ENCODE measurements around the gene GAB1. TPM values are rescaled to one million over a fixed set of nuclear protein-coding genes. Genes with fewer than 3 reads are reported as not detected.

The GAB1 gene
- total and polyA plus RNA-seq, 2 of the 13 experiments (the other 11 are each of a cell fraction or from before 2014, with no cell fraction given): 8.7 to 14.7 TPM

- TF ChIP-seq HOMEZ (CRISPR knock-in tag; IDR thresholded peaks at IDR 0.05; ENCODE audit: low read depth): peak; percentile 87
- peak; percentile 77; the same call in 1 of the 2 replicates for TF ChIP-seq ZNF563 (CRISPR knock-in tag; IDR thresholded peaks at IDR 0.05)
- TF ChIP-seq, protein P1, sequence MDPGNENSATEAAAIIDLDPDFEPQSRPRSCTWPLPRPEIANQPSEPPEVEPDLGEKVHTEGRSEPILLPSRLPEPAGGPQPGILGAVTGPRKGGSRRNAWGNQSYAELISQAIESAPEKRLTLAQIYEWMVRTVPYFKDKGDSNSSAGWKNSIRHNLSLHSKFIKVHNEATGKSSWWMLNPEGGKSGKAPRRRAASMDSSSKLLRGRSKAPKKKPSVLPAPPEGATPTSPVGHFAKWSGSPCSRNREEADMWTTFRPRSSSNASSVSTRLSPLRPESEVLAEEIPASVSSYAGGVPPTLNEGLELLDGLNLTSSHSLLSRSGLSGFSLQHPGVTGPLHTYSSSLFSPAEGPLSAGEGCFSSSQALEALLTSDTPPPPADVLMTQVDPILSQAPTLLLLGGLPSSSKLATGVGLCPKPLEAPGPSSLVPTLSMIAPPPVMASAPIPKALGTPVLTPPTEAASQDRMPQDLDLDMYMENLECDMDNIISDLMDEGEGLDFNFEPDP (CRISPR knock-in tag; conservative IDR thresholded peaks at IDR 0.05): no peak
- TF ChIP-seq ASH2L (IDR thresholded peaks at IDR 0.05; ENCODE audit: insufficient read length, low read depth, low read length): peak; percentile 85
- TF ChIP-seq GABPA (IDR thresholded peaks at IDR 0.05; ENCODE audit: low read depth, low read length): no peak
- TF ChIP-seq GABPA (CRISPR knock-in tag; IDR thresholded peaks at IDR 0.05; ENCODE audit: low read depth): peak; percentile 10; the same call in 1 of the 2 replicates
- no peak for TF ChIP-seq ZBTB10 (CRISPR knock-in tag; IDR thresholded peaks at IDR 0.05; ENCODE audit: borderline replicate concordance)
- peak; percentile 39; the same call in 1 of the 2 replicates for TF ChIP-seq HOXD1 (CRISPR knock-in tag; IDR thresholded peaks at IDR 0.05)
- TF ChIP-seq ZNF20 (CRISPR knock-in tag; IDR thresholded peaks at IDR 0.05): no peak
- TF ChIP-seq ZNF713 (CRISPR knock-in tag; IDR thresholded peaks at IDR 0.05): no peak; the same call in 1 of the 2 replicates
- TF ChIP-seq HIC2 (CRISPR knock-in tag; IDR thresholded peaks at IDR 0.05; ENCODE audit: low read depth): no peak
- TF ChIP-seq ELF4 (CRISPR knock-in tag; IDR thresholded peaks at IDR 0.05; ENCODE audit: borderline replicate concordance): no peak
- TF ChIP-seq ZFX (CRISPR knock-in tag; IDR thresholded peaks at IDR 0.05; ENCODE audit: low read depth): peak; percentile 98
- TF ChIP-seq, protein P2, sequence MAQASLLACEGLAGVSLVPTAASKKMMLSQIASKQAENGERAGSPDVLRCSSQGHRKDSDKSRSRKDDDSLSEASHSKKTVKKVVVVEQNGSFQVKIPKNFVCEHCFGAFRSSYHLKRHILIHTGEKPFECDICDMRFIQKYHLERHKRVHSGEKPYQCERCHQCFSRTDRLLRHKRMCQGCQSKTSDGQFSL (CRISPR knock-in tag; IDR thresholded peaks at IDR 0.05): no peak
- TF ChIP-seq, protein P3, sequence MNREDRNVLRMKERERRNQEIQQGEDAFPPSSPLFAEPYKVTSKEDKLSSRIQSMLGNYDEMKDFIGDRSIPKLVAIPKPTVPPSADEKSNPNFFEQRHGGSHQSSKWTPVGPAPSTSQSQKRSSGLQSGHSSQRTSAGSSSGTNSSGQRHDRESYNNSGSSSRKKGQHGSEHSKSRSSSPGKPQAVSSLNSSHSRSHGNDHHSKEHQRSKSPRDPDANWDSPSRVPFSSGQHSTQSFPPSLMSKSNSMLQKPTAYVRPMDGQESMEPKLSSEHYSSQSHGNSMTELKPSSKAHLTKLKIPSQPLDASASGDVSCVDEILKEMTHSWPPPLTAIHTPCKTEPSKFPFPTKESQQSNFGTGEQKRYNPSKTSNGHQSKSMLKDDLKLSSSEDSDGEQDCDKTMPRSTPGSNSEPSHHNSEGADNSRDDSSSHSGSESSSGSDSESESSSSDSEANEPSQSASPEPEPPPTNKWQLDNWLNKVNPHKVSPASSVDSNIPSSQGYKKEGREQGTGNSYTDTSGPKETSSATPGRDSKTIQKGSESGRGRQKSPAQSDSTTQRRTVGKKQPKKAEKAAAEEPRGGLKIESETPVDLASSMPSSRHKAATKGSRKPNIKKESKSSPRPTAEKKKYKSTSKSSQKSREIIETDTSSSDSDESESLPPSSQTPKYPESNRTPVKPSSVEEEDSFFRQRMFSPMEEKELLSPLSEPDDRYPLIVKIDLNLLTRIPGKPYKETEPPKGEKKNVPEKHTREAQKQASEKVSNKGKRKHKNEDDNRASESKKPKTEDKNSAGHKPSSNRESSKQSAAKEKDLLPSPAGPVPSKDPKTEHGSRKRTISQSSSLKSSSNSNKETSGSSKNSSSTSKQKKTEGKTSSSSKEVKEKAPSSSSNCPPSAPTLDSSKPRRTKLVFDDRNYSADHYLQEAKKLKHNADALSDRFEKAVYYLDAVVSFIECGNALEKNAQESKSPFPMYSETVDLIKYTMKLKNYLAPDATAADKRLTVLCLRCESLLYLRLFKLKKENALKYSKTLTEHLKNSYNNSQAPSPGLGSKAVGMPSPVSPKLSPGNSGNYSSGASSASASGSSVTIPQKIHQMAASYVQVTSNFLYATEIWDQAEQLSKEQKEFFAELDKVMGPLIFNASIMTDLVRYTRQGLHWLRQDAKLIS (CRISPR knock-in tag; IDR thresholded peaks at IDR 0.05): no peak
Measured at GRCh38 chr4:143513314-143514168, 176.9 kb downstream of the GAB1 start, which contains the start of gene SMARCA5 (continued).
